Panc1 (cell line): ENCODE data around the gene NUDT22. TPM values are rescaled to one million over a fixed set of nuclear protein-coding genes. Genes with fewer than 3 reads are reported as not detected.

Source experiments
- ATAC-seq: fragments of 200-7000 bp; cut with Tn5 transposase; 2 replicates; pipeline ENCODE4 v1.9.1; 2020; ENCODE audit warnings: mild to moderate bottlenecking, moderate library complexity
- BruUV-seq: library from RNA; stranded (reverse); fragments of 400-500 nt; replicated peaks from 2 replicates; lab custom pipeline; 2021; lab: Mats Ljungman, UMichigan
- CTCF ChIA-PET: fragments of 300-600 bp; sonication (Branson Sonifier 250); formaldehyde crosslinking; loops from one replicate; lab custom pipeline; 2022; ENCODE audit warnings: antibody characterized with exemption; lab: Charles Lee
- POLR2A ChIA-PET: fragments of 300-600 bp; sonication (Branson Sonifier 250); formaldehyde crosslinking; loops from one replicate; lab custom pipeline; 2022; ENCODE audit warnings: antibody characterized with exemption; lab: Charles Lee
- DNase-seq: peaks from one replicate; pipeline ENCODE4 v3.0.0-alpha.2; 2010; ENCODE audit warnings: low read depth, low spot score
- H3K27ac ChIP-seq: 2 replicates; pipeline ENCODE4 v1.5.1; 2011; ENCODE audit warnings: mild to moderate bottlenecking, low read length, inconsistent platforms
- H3K27me3 ChIP-seq: fragments of 200-500 bp; sonication (Bioruptor generic); 2 replicates; pipeline ENCODE4 v1.6.0; 2014; ENCODE audit warnings: low read length, inconsistent platforms; ENCODE audit not compliant: control insufficient read depth, insufficient read depth
- H3K36me3 ChIP-seq: fragments of 200-500 bp; sonication (Bioruptor generic); 2 replicates; pipeline ENCODE4 v1.5.1; 2014; ENCODE audit warnings: inconsistent platforms, mild to moderate bottlenecking, low read length, moderate library complexity; ENCODE audit not compliant: control insufficient read depth, insufficient read depth
- H3K4me1 ChIP-seq: 2 replicates; pipeline ENCODE4 v1.5.1; 2011; ENCODE audit warnings: inconsistent platforms, mild to moderate bottlenecking, low read length, moderate library complexity; ENCODE audit not compliant: control insufficient read depth, insufficient read depth
- H3K4me3 ChIP-seq, 2 experiments: 2 replicates each; pipeline ENCODE4 v1.5.1; 2011 to 2012; ENCODE audit warnings: low read depth in 2 of 2, low read length in 2 of 2, mild to moderate bottlenecking in 2 of 2, inconsistent platforms in 1 of 2, moderate library complexity in 1 of 2
- H3K9me3 ChIP-seq: fragments of 200-500 bp; sonication (Bioruptor generic); 2 replicates; pipeline ENCODE4 v1.5.1; 2014; ENCODE audit warnings: low read depth, mild to moderate bottlenecking, inconsistent platforms, low read length, moderate library complexity; ENCODE audit not compliant: control insufficient read depth, insufficient read depth
- CTCF ChIP-seq: fragments of 450-650 bp; IDR thresholded peaks from 2 replicates; pipeline ENCODE4 v1.5.1; 2017; ENCODE audit warnings: mild to moderate bottlenecking
- POLR2AphosphoS5 ChIP-seq: IDR thresholded peaks from 2 replicates; pipeline ENCODE4 v1.6.1; 2012; ENCODE audit warnings: mild to moderate bottlenecking, low read depth, low read length, moderate library complexity
- REST ChIP-seq, 2 experiments: IDR thresholded peaks; 2 replicates each; pipeline ENCODE4 v1.6.1; 2011 to 2012; ENCODE audit warnings: low read depth in 2 of 2, control low read depth in 1 of 2, low read length in 1 of 2, mild to moderate bottlenecking in 1 of 2, moderate library complexity in 1 of 2; ENCODE audit not compliant: insufficient read depth in 1 of 2
- SIN3A ChIP-seq: IDR thresholded peaks from 2 replicates; pipeline ENCODE4 v1.6.1; 2012; ENCODE audit warnings: low read depth, mild to moderate bottlenecking, low read length, moderate library complexity, borderline replicate concordance; ENCODE audit not compliant: insufficient read depth
- TCF7L2 ChIP-seq: IDR thresholded peaks from 2 replicates; pipeline ENCODE4 v1.6.1; 2011; ENCODE audit warnings: mild to moderate bottlenecking, low read depth, low read length, inconsistent platforms
- in situ Hi-C: cut with HindIII; loops from 2 replicates; pipeline ENCODE4 v1.10.0; 2016; ENCODE audit warnings: low sequenced_read_pairs, low pct_unique_long_range_greater_than_20kb
- intact Hi-C: fragments of 100-400 bp; cut with micrococcal nuclease; formaldehyde crosslinking; loops from one replicate; pipeline ENCODE4 v1.10.0; 2022; ENCODE audit not compliant: unreplicated experiment
- total RNA-seq: library from RNA; stranded (reverse); gene quantifications from one replicate; pipeline ENCODE4 v1.2.1, GENCODE V29; 2021; ENCODE audit not compliant: unreplicated experiment

Gene NUDT22
- total RNA-seq, 1 experiment from 2014 or later, result 98.8 TPM

GRCh38 chr11:64234647-64235379 lies 8.7 kb downstream of the NUDT22 start:
- ATAC-seq, result peak; percentile 69
- peak overlapping the region; percentile 61 to 75 for H3K4me3 ChIP-seq
- POLR2A ChIA-PET, result no interaction called here
- H3K4me1 ChIP-seq, result peaks cover 35% of the 10 kb centered on the region
- CTCF ChIA-PET, result no interaction called here
- H3K36me3 ChIP-seq, result no peaks in the 10 kb centered on the region; the same call in 1 of the 2 replicates
- no peak for DNase-seq
- TF ChIP-seq SIN3A (0 out of 2 replicates have a peak, but pooled peaks have one; percentile 69), TCF7L2 (no peak), REST (IDR thresholded peaks at IDR 0.05; ENCODE audit: insufficient read depth in 1 of 2, low read depth in 2 of 2, low read length in 1 of 2) (no peak)
- no peaks in the 10 kb centered on the region for H3K27me3 ChIP-seq
- no TSS peak for BruUV-seq
- in situ Hi-C loops, result no loop called here
- H3K9me3 ChIP-seq, result no peaks in the 10 kb centered on the region
- intact Hi-C loops, result no loop called here
- peak overlapping the region; percentile 69 for H3K27ac ChIP-seq

- BruUV-seq, result TSS peak; percentile 77
Measured at GRCh38 chr11:64235437-64236161, 9.5 kb downstream of the NUDT22 start.

More at GRCh38 chr11:64235437-64236161, 9.5 kb downstream of the NUDT22 start:
- POLR2A ChIA-PET, result no interaction called here
- ATAC-seq (no peak), DNase-seq (no peak)
- peak overlapping the region; percentile 61 to 75 for H3K4me3 ChIP-seq
- H3K27ac ChIP-seq, result peak overlapping the region; percentile 69
- TF ChIP-seq CTCF (no peak), SIN3A (no peak), POLR2AphosphoS5 (no peak), REST (IDR thresholded peaks at IDR 0.05; ENCODE audit: insufficient read depth in 1 of 2, low read depth in 2 of 2, low read length in 1 of 2) (no peak), TCF7L2 (no peak)
- CTCF ChIA-PET, result no interaction called here
- peaks cover 39% of the 10 kb centered on the region for H3K4me1 ChIP-seq
- no peaks in the 10 kb centered on the region for H3K9me3 ChIP-seq
- no peaks in the 10 kb centered on the region for H3K27me3 ChIP-seq
- in situ Hi-C loops, result no loop called here
- intact Hi-C loops, result no loop called here
- no peaks in the 10 kb centered on the region; the same call in 1 of the 2 replicates for H3K36me3 ChIP-seq
